Superior temporal gyrus (tissue), 1 donor: Measurements from ENCODE around the gene SOBP.
A peak's percentile ranks its signal among the peaks of the same experiment; 100 is the strongest.
"Not testable (repeated sequence)": the region's sequence is repeated elsewhere in the genome, so short reads cannot be mapped to it uniquely, and the experiment has no call there.

Experiments used
- DNase-seq: peaks from one replicate; pipeline ENCODE4 v3.0.0-alpha.2; 2016; ENCODE audit errors: extremely low spot score

SOBP gene

GRCh38 chr6:107553121-107553520 is 63.2 kb downstream of the SOBP start:
- DNase-seq, result not testable (repeated sequence)

GRCh38 chr6:107554326-107554725 is 64.4 kb downstream of the SOBP start:
- no peak for DNase-seq

DNA sequence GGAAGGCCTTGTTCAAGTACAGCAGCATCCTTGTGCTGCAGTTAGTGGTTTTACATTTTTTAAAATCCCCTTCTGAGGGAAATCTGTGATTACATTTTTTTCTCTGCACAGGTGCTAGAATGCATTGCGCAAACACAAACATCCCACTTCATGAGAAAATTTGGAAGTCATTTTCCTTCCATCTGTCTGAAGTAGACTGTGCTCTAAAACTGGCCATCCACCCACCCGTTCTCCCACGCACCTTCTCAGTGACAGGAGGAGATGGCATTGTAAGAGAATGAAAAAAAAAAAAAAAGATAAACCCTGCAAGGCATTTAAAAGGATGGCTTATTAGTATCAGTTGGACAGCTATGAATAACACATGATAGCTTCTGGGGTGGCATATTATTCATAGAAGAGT is 65.0 kb downstream of the SOBP start:
- DNase-seq, result peak; percentile 68

DNA sequence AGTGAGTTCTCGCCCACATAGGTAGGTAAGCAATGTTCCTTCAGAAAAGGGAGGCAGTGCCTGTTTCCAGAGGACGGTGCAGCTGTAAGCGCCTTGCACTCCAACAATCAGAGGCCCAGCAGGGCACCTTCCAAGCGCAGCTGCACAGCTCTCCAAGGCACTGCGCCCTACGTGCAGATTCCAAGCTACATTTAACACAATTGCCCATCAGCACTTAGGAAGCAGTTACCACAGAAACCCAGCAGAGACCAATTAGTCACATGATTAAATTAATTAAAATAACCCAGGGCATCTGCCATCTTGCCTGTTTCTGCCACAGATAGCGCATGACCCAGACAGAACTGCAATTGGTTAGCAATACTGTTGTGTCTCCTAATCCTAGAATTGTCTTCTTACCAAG is 65.5 kb downstream of the SOBP start:
- no peak for DNase-seq

DNA sequence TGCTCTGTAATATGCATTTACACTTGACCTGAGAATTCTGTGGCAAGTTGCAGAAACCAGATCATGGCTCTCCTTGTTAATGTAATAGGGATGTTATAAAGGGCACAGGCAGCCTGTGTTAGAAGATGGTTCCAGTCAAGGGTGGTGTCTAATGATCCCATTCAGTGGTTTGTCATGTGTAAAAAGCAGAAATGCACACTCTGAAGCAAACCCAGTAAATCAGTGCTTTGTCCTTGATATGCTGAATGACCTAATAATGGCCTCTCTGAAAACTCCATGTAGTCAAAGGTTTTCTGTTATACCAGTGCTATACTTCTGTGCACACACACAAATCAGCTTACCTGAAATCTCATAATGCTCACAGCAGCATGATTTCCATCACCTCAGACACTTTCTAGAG is 66.2 kb downstream of the SOBP start:
- no peak for DNase-seq

GRCh38 chr6:107557698-107558097 is 67.8 kb downstream of the SOBP start:
- no peak for DNase-seq

DNA sequence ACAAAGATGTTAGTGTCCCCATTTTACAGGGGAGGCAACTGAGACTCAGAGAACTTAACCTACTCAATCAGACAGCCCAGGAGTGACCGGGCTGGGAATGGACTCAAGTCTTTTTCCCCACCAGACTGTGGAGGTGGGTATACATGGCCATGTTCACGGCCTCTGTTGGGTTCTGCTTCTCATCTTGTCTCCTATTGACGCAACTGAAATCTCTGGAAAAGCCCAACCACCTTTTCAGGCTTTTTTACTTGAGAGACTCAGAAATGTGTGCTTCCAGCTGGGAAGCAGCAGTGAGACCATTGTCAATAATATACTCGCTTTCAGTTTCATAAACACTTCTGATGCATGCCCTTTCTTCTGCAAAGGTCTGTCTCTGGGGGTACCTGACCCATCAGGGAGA is 70.7 kb downstream of the SOBP start:
- DNase-seq, result no peak

DNA sequence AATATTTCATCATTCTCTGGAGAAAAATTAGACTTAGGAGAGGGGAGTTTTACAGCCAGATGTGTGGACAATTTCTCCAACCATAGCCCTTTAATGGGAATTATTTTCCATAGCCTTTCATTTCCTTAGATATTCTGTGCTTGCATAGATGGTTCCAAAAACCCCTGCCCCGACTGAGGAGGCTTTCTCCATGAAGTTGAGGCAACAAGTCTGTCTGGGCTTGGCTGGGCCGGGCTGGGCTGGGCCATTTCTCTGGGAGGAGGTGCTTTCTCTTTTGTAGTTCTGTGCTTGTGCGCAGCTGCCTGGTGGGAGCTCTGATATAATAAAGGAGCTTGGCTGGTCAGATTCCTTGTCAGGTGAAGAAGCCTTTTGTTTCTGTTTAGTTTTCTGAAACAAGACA is 71.4 kb downstream of the SOBP start:
- DNase-seq, result no peak

- no peak for DNase-seq
These were observed 74.0 kb downstream of the SOBP start for GRCh38 chr6:107563694-107564588.

- DNase-seq, result no peak
These were observed 74.7 kb downstream of the SOBP start for GRCh38 chr6:107564589-107564951.

DNA sequence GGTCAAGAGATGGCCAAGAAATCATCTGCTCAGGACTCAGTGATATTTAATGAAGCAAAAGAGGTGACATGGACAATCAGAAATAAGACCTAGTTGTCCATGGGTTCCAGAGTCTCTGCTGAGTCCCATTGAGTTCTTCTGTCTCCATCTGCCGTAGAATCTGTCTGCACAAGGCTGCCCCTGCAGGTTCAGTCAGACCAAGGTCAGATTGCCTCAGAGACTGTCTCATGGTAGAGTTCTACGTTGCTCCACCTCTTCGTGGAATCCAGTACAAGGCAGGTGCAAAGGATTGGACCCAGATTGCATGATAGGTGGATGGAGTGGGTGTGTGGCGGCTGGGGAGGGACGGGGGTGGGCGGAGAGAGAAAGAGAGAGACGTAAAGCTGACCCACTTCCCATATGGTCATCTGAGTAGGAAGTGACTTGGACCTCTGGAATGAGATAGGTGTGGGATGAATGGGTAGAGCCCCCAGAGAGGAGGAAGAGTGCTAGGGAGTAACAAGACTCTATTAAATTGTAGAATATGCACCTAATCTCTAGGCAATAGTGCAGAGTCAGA is 75.3 kb downstream of the SOBP start:
- no peak for DNase-seq

GRCh38 chr6:107567643-107568042 is 77.7 kb downstream of the SOBP start:
- no peak for DNase-seq

DNA sequence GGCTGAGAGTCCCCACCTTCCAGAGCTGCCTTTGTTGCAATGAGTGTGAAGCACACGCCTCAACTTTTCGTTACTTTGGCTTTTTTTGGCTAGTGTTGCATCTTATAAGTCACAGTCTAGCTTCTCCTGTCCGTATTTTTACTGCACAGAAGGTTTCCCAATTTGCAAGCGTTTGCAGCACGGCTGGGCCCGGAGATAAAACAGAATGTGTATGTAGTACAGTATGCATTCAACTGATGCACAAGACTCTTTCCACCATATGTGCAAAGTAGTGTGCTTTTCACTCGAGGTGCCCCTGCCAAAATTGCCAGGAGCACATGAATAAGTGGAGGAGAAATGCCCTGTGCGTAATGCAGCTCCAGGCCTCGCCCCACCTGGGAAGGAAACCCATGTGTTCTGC is 79.6 kb downstream of the SOBP start:
- peak; percentile 53 for DNase-seq

GRCh38 chr6:107571354-107571753 is 81.4 kb downstream of the SOBP start:
- DNase-seq, result no peak

DNA sequence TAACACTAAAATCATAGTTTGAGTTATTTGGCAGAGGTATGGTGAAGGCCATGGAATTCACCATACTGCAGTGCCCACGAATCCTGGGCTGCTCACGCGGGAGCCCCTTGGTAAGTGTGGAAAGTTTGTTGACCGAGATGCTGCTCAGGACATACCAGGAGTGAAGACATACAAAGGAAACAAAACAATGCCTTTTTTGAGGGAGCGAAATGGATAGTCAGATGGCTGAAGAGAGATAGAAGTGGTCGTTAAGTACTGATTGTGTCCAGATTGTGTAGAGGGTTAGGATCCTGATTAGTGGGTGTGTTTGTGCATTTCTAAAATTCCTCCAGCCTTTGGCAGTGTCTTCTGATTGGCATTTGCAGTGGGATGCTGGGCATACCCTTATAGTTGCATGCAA is 83.0 kb downstream of the SOBP start:
- DNase-seq, result no peak

- no peak for DNase-seq
These were observed 84.9 kb downstream of the SOBP start for GRCh38 chr6:107574856-107575255.

- no peak for DNase-seq
These were observed 86.9 kb downstream of the SOBP start for GRCh38 chr6:107576852-107577251.

DNA sequence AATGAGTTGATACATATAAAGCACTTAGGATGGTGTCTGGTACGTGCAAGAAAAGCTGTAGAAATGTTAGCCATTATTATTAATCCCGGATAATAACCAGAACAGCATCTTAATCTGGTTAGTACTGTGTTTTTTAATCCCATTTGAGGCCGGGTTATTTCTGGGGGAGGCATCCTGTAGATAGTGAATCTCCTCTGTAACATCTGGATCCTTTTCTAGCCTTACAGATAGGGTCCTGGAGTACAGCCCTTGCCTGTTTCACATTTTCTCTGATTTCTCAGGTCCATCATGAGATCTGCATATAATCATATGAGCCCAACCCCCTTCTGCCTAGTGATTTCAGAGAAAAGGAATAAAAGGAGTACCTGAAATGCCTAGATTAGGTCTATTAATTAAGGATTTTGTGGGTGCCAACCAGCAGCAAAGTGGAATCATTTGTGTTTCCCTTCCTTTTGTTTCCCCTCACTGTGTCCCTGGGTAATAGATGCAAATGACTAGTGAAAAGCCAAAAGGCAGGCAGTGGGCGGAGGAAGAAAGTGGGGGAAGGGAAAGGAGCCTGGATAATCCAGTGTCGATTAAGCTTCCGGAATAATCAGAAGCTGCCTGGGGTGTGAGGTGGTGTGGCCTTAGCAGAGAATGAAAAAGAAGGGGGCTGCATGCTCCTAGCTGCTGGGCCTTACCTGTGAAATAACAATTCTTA is 88.9 kb downstream of the SOBP start:
- no peak for DNase-seq

DNA sequence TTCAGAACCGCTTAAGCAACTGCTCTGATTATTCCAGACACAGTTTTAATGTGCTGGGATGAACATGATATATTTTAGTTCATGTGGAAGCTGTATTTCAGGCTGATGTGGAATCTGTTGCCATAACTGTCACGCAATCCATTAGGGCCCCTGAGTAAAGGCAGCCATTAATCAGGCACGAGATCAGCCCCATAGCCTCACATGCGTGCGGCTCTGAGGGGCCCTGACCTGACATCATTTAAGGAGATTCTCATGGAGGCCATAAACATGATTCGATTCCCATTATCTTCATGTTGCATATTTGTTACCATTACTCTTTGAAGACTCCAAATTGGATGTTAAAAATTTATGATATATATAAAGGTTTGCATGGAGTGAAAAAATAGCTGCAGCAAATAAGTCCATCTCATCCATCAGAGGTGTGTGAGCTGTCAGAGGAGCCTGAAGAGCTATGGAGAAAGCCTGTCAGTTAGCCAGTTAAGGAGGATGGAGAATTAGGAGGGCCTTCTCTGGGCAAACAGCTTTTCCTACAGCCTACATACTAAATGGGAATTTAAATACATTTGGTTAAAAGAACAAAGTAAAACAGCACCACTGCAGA is 89.6 kb downstream of the SOBP start:
- DNase-seq, result no peak

- DNase-seq, result no peak
These were observed 92.2 kb downstream of the SOBP start for GRCh38 chr6:107582086-107582485.

- no peak for DNase-seq
These were observed 94.8 kb downstream of the SOBP start for GRCh38 chr6:107584726-107585125.

GRCh38 chr6:107585815-107586435 is 96.0 kb downstream of the SOBP start:
- DNase-seq, result peak; percentile 63
